ES-I3 (cell line): ENCODE data around the gene PIGQ.
A peak's percentile ranks its signal among the peaks of the same experiment; 100 is the strongest.

Source experiments
- H3K36me3 ChIP-seq: 2 replicates; pipeline ENCODE4 v1.6.1; 2013; ENCODE audit warnings: mild to moderate bottlenecking, low read length, control low read depth, moderate library complexity; ENCODE audit not compliant: insufficient read depth
- H3K4me1 ChIP-seq: 2 replicates; pipeline ENCODE4 v1.6.1; 2013; ENCODE audit warnings: mild to moderate bottlenecking, control low read depth, low read length; ENCODE audit not compliant: insufficient read depth
- H3K9ac ChIP-seq: 2 replicates; pipeline ENCODE4 v1.6.1; 2013; ENCODE audit warnings: low read depth, mild to moderate bottlenecking, low read length, moderate library complexity
- H3K9me3 ChIP-seq: 2 replicates; pipeline ENCODE4 v1.6.1; 2013; ENCODE audit warnings: mild to moderate bottlenecking, low read length, moderate library complexity; ENCODE audit not compliant: control insufficient read depth, insufficient read depth

Gene PIGQ

GRCh38 chr16:569445-570254 lies at the start of gene PIGQ:
TSS of gene PIGQ (plus strand) at chr16:569968. CDS start at chr16:574075, 4,107 bp downstream.
- Histone ChIP-seq H3K9me3 (no peaks in the 10 kb centered on the region), H3K4me1 (peaks cover 10% of the 10 kb centered on the region), H3K36me3 (no peaks in the 10 kb centered on the region), H3K9ac (peak within 1 kb of the TSS; percentile 85)

- no peaks in the 10 kb centered on the region for H3K9me3 ChIP-seq
- no peaks in the 10 kb centered on the region for H3K36me3 ChIP-seq
- H3K9ac ChIP-seq, result no peak overlapping the region
- peaks cover 10% of the 10 kb centered on the region; the same call in 1 of the 2 replicates for H3K4me1 ChIP-seq
Observed at GRCh38 chr16:520847-521246, 48.9 kb upstream of the PIGQ start.

GRCh38 chr16:521381-522210 lies 48.2 kb upstream of the PIGQ start:
- no peak overlapping the region for H3K9ac ChIP-seq
- no peaks in the 10 kb centered on the region for H3K36me3 ChIP-seq

DNA sequence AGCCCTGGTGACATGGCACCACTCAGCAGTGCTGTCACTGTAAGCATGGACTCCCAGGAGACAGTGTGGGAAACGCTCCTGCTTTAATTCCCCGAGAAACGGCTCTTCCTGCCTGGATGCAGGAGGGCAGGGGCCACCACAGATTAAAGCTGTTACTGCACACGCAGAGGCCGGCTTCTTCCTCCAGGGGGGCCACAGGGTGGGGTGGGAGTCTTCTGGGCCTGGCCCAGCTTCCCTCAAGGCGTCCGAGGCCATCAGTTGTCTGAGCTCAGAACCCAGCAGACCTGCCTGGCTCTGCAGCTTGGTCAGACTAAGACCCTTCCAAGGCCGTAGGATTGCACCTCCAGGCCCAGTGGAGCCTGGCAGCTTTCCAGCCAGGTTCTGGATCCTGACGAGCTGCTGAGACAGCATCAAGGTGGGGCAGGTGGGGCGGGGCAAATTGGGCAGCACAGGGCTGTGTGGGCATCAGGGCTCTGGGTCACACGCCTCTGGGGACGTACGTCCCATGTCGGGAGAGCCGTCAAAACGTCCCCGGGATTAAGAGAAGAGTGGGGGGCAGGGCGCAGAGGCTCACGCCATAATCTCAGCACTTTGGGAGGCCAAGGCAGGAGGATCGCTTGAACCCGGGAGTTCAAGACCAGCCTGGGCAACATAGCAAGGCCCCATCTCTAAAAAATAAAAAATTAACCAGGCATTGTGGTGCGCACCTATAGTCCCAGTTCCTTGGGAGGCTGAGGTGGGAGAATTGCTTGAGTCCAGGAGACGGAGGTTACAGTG lies 47.3 kb upstream of the PIGQ start:
- Histone ChIP-seq H3K4me1 (peaks cover 13% of the 10 kb centered on the region; the same call in 1 of the 2 replicates), H3K36me3 (no peaks in the 10 kb centered on the region), H3K9me3 (no peaks in the 10 kb centered on the region), H3K9ac (no peak overlapping the region)

More at GRCh38 chr16:521381-522210, 48.2 kb upstream of the PIGQ start:
- peaks cover 13% of the 10 kb centered on the region; the same call in 1 of the 2 replicates for H3K4me1 ChIP-seq
- no peaks in the 10 kb centered on the region for H3K9me3 ChIP-seq

DNA sequence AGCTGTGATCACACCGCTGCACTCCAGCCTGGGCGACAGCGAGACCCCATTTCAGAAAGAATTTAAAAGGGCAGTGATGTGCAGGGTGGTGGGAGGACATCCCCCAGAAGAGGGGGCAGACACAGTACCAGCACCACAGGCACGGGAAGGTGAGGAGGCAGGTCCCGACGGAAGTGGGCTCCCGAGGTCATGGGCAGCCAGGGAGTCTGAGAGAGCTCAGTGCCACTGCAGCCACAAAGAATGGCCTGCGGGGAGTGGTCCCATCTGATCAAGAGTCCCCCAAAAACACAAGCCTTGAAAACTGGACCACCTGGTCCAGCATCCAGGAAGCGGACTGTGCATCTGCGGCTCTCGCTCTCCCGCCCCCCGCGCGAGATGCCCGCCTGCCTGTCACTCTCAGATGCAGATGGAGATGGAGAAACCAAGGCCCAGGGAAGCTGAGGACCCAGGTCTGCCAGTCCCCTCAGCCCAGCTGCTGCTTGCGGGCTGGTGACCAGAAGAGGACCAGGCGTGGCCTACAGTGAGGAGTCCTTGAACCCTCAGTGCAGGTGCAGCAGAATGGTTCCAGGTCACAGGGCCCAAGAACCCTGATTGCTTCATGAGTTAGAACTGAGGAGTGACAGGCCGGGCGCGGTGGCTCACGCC lies 46.5 kb upstream of the PIGQ start:
- no peaks in the 10 kb centered on the region for H3K9me3 ChIP-seq
- no peak overlapping the region for H3K9ac ChIP-seq
- H3K36me3 ChIP-seq, result no peaks in the 10 kb centered on the region
- peaks cover 13% of the 10 kb centered on the region; the same call in 1 of the 2 replicates for H3K4me1 ChIP-seq

DNA sequence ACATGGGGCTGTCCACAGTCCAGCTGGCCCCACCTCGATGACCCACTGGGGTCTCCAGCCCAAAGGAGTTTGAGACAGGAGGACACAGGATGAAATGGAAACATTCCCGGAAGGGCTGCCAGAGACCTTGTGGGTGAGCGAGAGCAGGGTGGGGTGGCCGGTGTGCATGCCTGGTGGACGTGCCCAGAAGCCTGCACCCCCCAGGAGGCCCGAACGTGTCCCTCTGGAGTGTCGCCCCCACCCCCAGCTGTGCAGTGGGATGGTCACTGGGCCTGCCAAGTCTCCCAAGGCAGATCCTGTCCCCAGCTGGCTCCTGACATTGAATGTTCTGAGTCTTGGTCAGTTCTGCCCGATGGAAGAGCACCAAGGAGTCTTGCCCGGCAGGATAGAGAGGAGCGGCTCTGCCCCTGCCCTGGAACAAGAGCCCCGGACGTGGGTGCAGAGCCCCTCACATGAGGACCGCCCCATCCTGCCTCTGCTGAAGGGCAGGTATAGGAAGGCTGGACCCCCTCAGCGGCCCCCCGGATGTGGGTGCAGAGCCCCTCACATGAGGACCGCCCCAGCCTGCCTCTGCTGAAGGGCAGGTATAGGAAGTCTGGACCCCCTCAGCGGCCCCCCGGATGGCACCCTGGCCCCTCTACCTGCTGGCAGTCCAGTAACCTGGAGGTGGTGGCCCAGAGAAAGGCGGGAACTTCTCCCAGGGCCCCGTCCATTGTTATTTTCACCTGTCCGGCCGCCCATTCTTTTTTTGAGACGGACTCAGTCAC lies 45.3 kb upstream of the PIGQ start:
- H3K9me3 ChIP-seq, result no peaks in the 10 kb centered on the region
- peaks cover 17% of the 10 kb centered on the region; the same call in 1 of the 2 replicates for H3K4me1 ChIP-seq
- no peaks in the 10 kb centered on the region for H3K36me3 ChIP-seq
- H3K9ac ChIP-seq, result no peak overlapping the region

GRCh38 chr16:525123-525519 lies 44.6 kb upstream of the PIGQ start:
- Histone ChIP-seq H3K9me3 (no peaks in the 10 kb centered on the region), H3K4me1 (peaks cover 17% of the 10 kb centered on the region; the same call in 1 of the 2 replicates), H3K9ac (no peak overlapping the region; the same call in 1 of the 2 replicates), H3K36me3 (no peaks in the 10 kb centered on the region)

DNA sequence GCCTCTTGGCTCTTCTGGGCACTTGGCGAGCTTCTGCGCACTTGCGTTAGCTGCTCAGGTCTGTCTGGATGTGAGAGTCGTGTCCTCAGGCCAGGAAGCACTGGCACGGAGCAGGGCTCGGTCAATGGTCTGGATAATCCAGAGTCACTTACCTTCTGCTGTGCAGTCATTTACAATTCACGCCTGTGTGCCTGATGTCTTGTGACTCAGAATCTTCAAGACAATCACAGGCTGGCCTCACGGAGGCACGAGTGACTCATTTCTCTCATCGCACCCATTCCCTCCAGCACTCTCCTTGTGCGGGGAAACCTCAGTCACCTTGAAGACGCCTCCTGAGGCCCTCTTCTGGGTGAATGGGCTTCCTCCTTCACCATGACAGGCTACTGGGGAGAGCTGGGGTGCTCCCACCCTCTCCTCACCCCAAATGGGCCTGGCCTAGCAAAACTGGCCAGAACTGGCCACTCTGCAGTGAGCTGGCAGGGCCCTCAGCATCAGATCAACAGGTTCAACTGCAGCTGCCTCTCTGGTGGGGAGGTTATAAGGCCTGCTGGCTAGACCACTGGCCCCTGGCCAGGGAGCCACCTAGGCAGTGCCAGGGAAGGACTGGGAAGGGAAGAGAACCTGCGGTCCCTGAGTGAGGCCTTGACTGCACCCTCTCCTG lies 44.1 kb upstream of the PIGQ start:
- Histone ChIP-seq H3K4me1 (peaks cover 17% of the 10 kb centered on the region; the same call in 1 of the 2 replicates), H3K9ac (peak overlapping the region; percentile 67; the same call in 1 of the 2 replicates), H3K9me3 (no peaks in the 10 kb centered on the region), H3K36me3 (no peaks in the 10 kb centered on the region)

DNA sequence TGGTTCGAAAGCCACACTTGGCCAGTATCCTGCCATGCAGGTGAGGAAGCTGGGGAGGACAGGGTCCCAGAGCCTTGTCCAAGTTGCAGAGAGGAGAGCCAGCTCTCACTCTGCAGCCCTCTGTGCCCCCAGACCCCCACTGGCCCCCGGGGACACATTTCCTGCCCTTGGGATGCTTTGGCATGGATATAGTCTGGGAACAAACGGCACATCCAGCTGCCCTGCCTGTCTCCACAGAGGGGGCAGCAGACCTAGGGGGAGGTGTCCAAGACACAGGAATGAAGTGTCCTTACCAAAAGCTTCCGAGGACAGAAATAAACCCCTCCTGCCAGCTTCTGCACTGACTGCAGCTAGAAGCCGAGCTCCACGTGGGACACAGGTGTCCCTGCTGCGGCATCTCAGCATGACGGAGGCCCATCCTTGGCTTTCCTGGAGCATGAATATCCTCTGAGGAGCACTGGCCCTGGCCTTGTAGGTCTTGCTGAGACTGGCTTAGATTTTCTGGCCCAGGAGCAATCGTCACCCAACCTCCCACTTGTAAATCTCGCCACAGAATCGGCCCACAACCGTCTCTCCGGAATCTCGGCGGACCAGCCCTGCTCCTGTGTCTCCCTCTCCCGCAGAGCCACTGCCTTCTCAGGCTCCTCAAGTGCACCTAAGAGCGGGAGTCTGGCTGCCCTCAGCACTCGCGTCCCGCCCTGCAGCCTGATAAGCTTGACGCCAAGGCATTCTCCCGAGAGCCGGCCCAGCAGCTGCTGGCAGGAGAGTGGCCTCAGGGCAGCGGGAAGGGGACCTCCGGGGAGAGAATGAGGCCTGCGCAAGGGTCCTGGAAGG lies 43.4 kb upstream of the PIGQ start:
- peaks cover 17% of the 10 kb centered on the region; the same call in 1 of the 2 replicates for H3K4me1 ChIP-seq
- H3K9me3 ChIP-seq, result no peaks in the 10 kb centered on the region
- peak overlapping the region; percentile 67 for H3K9ac ChIP-seq
- H3K36me3 ChIP-seq, result no peaks in the 10 kb centered on the region

DNA sequence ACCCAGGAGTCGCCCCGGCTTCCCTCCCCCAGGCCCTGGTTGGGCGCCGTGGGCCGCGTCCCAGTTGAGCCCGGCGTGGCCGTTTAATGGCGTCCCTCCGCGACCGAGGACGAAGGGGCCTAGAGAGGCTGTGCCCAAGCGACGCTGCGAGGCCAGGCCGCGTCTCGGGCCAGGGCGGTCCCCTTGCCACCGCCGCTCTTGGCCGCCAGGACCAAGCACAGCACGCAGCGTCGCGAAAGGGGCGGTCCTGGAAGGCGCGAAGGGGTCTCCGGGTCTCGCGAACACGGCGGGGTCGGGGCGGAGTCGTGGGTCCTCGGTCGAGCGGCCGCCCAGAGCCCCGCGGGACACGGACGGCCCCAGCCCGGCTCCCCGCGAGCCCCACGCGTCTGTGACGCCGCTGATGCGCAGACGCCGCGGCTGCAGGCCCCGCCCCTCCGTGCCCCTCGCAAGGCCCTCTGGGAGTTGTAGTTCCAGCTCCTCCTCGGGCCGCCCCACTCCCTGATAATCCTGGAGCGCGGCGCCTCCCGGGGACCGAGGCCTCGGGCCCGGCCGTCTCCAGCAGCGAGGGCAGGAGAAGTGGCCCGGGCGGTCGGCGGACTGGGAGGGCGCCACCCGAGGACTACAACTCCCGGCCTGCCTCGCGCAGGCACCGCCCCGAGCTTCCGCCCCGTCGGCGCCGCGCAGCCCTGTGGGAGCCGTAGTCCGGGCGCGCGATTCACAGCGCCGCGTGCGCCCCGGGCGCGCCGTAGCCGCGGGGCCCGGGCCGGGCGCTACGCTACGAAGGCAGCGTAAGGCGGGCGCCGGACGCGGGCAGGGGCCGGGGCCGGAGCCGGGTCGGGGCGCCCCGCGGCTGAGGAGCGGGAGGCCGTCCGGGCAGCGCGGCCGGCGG lies 42.5 kb upstream of the PIGQ start, which contains the start of gene CAPN15:
TSS of gene CAPN15 (plus strand) at position 698 of the 889 bp plus-strand sequence. CDS start 19,127 bp downstream, outside the sequence.
- Histone ChIP-seq H3K4me1 (peaks cover 17% of the 10 kb centered on the region; the same call in 1 of the 2 replicates), H3K9me3 (no peaks in the 10 kb centered on the region), H3K9ac (peak within 1 kb of the TSS; percentile 67), H3K36me3 (no peaks in the 10 kb centered on the region)
